Astrocyte (in vitro differentiated cells and primary cell): ENCODE results near the gene STOX1. TPM values are rescaled to one million over a fixed set of nuclear protein-coding genes. Genes with fewer than 3 reads are reported as not detected.

ENCODE experiments used
- DNase-seq: peaks from one replicate; pipeline ENCODE4 v3.0.0-alpha.2; 2010; ENCODE audit warnings: low read depth
- FAIRE-seq: peaks from 2 replicates; lab custom pipeline; 2011; peaks lifted over from hg19 to GRCh38; lab: Jason Lieb, UNC
- H2AFZ ChIP-seq: 2 replicates; pipeline ENCODE4 v1.6.0; 2012; ENCODE audit warnings: low read depth, low read length, inconsistent platforms
- H3K27ac ChIP-seq: 2 replicates; pipeline ENCODE4 v1.5.1; 2011; ENCODE audit warnings: low read depth, low read length, inconsistent platforms
- H3K27me3 ChIP-seq: 2 replicates; pipeline ENCODE4 v1.6.0; 2011; ENCODE audit warnings: low read length, inconsistent platforms; ENCODE audit not compliant: insufficient read depth
- H3K36me3 ChIP-seq: 2 replicates; pipeline ENCODE4 v1.5.1; 2011; ENCODE audit warnings: low read length, inconsistent platforms; ENCODE audit not compliant: insufficient read depth
- H3K4me1 ChIP-seq: 2 replicates; pipeline ENCODE4 v1.5.1; 2011; ENCODE audit warnings: low read length, inconsistent platforms; ENCODE audit not compliant: insufficient read depth
- H3K4me2 ChIP-seq: 2 replicates; pipeline ENCODE4 v1.6.0; 2012; ENCODE audit warnings: low read length, inconsistent platforms
- H3K4me3 ChIP-seq: 2 replicates; pipeline ENCODE4 v1.5.1; 2011; ENCODE audit warnings: low read depth, mild to moderate bottlenecking, low read length, inconsistent platforms; ENCODE audit not compliant: insufficient read depth
- H3K79me2 ChIP-seq: 2 replicates; pipeline ENCODE4 v1.6.0; 2012; ENCODE audit warnings: mild to moderate bottlenecking, low read length, inconsistent platforms; ENCODE audit not compliant: insufficient read depth
- H3K9ac ChIP-seq: 2 replicates; pipeline ENCODE4 v1.6.0; 2012; ENCODE audit warnings: mild to moderate bottlenecking, low read length, inconsistent platforms
- H3K9me3 ChIP-seq: 2 replicates; pipeline ENCODE4 v1.5.1; 2012; ENCODE audit warnings: low read depth, mild to moderate bottlenecking, low read length, inconsistent platforms; ENCODE audit not compliant: insufficient read depth
- H4K20me1 ChIP-seq: 2 replicates; pipeline ENCODE4 v1.6.0; 2012; ENCODE audit warnings: low read length, inconsistent platforms; ENCODE audit not compliant: insufficient read depth
- H3K27ac Mint-ChIP-seq: one replicate; pipeline ENCODE4 v1.8.0; 2021; ENCODE audit warnings: mild to moderate bottlenecking, mixed read lengths; ENCODE audit not compliant: unreplicated experiment
- H3K27me3 Mint-ChIP-seq: one replicate; pipeline ENCODE4 v1.8.0; 2021; ENCODE audit warnings: low read depth, mixed read lengths; ENCODE audit not compliant: unreplicated experiment
- H3K36me3 Mint-ChIP-seq: one replicate; pipeline ENCODE4 v1.8.0; 2021; ENCODE audit warnings: low read depth, mixed read lengths; ENCODE audit not compliant: unreplicated experiment
- H3K4me1 Mint-ChIP-seq: one replicate; pipeline ENCODE4 v1.8.0; 2021; ENCODE audit warnings: low read depth, mixed read lengths; ENCODE audit not compliant: unreplicated experiment
- H3K4me3 Mint-ChIP-seq: one replicate; pipeline ENCODE4 v1.8.0; 2021; ENCODE audit warnings: mild to moderate bottlenecking, moderate library complexity, mixed read lengths; ENCODE audit not compliant: unreplicated experiment
- H3K9me3 Mint-ChIP-seq: one replicate; pipeline ENCODE4 v1.8.0; 2021; ENCODE audit warnings: mild to moderate bottlenecking, mixed read lengths; ENCODE audit not compliant: unreplicated experiment
- EZH2 ChIP-seq: IDR thresholded peaks from 2 replicates; pipeline ENCODE4 v1.6.1; 2012; ENCODE audit warnings: mild to moderate bottlenecking, low read length, inconsistent platforms; ENCODE audit not compliant: insufficient read depth
- total RNA-seq: library from RNA; stranded (reverse); gene quantifications from 2 replicates; pipeline ENCODE4 v1.2.1, GENCODE V29; 2021
- TF ChIP-seq, protein P1 (sequence below): IDR thresholded peaks from 2 replicates; pipeline ENCODE4 v1.5.1; 2011; ENCODE audit warnings: low read depth, mild to moderate bottlenecking, inconsistent platforms, low read length, moderate library complexity; ENCODE audit not compliant: insufficient read depth

STOX1 gene
- total RNA-seq, 1 donor from 2014 or later = 0.25 TPM

DNA sequence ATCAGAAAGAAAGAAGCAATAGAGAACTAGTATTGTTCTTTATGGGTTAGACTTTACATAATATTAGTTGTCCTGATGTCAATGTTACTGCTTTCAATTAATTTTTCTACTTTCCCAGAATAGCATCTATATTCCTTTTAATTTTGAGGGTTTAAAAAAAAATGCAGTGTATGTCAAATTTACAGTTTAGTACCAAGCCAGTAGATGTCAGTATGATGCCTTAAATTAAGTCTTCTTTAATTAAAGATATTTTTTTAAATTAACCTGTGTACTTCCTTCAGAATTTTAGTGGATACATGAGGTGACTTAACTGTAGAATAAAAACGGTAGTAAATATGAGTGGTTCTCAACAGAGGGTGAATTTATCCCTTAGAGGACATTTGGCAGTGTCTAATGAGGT is 35.2 kb upstream of the STOX1 start:
- no peaks in the 10 kb centered on the region for H3K36me3 Mint-ChIP-seq
- H3K27me3 ChIP-seq = no peaks in the 10 kb centered on the region
- no peak overlapping the region for H3K27ac ChIP-seq
- peaks cover 37% of the 10 kb centered on the region for H3K36me3 ChIP-seq
- H4K20me1 ChIP-seq = peaks cover 12% of the 10 kb centered on the region
- DNase-seq (no peak), FAIRE-seq (no peak)
- H3K4me3 ChIP-seq = no peak overlapping the region
- H3K4me2 ChIP-seq = no peak overlapping the region
- no peaks in the 10 kb centered on the region for H3K4me1 Mint-ChIP-seq
- no peaks in the 10 kb centered on the region for H3K9me3 ChIP-seq
- TF ChIP-seq, protein P1, sequence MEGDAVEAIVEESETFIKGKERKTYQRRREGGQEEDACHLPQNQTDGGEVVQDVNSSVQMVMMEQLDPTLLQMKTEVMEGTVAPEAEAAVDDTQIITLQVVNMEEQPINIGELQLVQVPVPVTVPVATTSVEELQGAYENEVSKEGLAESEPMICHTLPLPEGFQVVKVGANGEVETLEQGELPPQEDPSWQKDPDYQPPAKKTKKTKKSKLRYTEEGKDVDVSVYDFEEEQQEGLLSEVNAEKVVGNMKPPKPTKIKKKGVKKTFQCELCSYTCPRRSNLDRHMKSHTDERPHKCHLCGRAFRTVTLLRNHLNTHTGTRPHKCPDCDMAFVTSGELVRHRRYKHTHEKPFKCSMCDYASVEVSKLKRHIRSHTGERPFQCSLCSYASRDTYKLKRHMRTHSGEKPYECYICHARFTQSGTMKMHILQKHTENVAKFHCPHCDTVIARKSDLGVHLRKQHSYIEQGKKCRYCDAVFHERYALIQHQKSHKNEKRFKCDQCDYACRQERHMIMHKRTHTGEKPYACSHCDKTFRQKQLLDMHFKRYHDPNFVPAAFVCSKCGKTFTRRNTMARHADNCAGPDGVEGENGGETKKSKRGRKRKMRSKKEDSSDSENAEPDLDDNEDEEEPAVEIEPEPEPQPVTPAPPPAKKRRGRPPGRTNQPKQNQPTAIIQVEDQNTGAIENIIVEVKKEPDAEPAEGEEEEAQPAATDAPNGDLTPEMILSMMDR = peak; percentile 10
- TF ChIP-seq EZH2 = no peak
- H3K27ac Mint-ChIP-seq = no peak overlapping the region
- H2AFZ ChIP-seq = no peak overlapping the region
- H3K9me3 Mint-ChIP-seq = no peaks in the 10 kb centered on the region
- no peaks in the 10 kb centered on the region for H3K4me1 ChIP-seq
- H3K79me2 ChIP-seq = no peaks in the 10 kb centered on the region
- no peak overlapping the region for H3K4me3 Mint-ChIP-seq
- no peak overlapping the region for H3K9ac ChIP-seq
- no peaks in the 10 kb centered on the region for H3K27me3 Mint-ChIP-seq

DNA sequence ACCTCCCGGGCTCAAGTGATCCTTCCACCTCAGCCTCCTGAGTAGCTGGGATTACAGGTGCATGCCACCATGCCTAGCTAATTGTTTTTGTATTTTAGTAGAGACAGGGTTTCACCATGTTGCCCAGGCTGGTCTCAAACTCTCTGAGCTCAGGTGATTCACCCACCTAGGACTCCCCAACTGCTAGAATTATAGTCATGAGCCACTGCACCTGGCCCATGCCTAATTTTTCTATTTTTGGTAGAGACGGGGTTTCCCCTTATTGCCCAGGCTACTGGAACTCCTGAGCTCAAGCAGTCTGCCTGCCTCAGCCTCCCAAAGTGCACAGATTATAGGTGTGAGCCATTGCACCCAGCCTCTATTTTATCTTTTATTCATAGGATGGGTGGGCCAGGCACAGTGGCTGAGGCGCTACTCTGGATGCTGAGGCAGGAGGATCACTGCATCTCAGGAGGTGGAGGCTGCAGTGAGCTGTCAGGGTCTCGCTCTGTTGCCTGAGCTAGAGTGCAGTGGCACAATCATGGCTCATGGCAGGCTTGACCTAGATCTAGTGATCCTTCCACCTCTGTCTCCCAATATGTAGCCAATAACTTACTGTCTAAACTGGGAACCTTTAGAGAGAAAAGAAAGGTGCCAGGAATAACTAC is 31.3 kb upstream of the STOX1 start:
- no peak overlapping the region for H3K4me3 Mint-ChIP-seq
- H3K9ac ChIP-seq = no peak overlapping the region
- H3K27me3 ChIP-seq = no peaks in the 10 kb centered on the region
- no peaks in the 10 kb centered on the region for H3K4me1 Mint-ChIP-seq
- peaks cover 4% of the 10 kb centered on the region for H3K36me3 Mint-ChIP-seq
- H3K9me3 Mint-ChIP-seq = no peaks in the 10 kb centered on the region
- no peaks in the 10 kb centered on the region for H3K4me1 ChIP-seq
- H3K79me2 ChIP-seq = no peaks in the 10 kb centered on the region
- no peak overlapping the region for H3K4me3 ChIP-seq
- no peak overlapping the region for H3K27ac ChIP-seq
- H4K20me1 ChIP-seq = peaks cover 20% of the 10 kb centered on the region
- no peaks in the 10 kb centered on the region for H3K9me3 ChIP-seq
- no peak overlapping the region for H3K4me2 ChIP-seq
- no peaks in the 10 kb centered on the region for H3K27me3 Mint-ChIP-seq
- peaks cover 14% of the 10 kb centered on the region for H3K36me3 ChIP-seq
- TF ChIP-seq, protein P1 = no peak
- no peak for TF ChIP-seq EZH2
- H3K27ac Mint-ChIP-seq = no peak overlapping the region
- DNase-seq = no peak
- H2AFZ ChIP-seq = no peak overlapping the region
- no peak for FAIRE-seq

DNA sequence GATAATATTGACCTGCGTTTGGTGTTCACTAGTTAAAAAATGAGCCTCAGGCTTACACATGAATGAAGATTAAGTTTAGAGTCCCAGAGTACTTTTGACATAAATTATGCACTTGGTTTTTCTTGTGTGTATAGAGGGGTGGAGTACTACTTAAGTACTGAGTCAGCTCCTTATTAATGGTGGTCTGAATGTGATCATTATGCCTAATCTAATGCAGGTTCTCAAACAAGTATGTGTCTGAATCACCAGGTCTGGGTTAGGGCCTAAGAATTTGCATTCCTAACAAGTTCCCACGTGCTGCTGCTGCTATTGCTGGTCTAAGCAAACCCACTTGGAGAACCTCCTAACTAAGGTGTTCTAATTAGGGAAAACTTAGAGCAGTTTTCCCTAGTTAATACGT is 30.7 kb upstream of the STOX1 start:
- FAIRE-seq (no peak), DNase-seq (peak; percentile 84)
- no peaks in the 10 kb centered on the region for H3K9me3 ChIP-seq
- no peaks in the 10 kb centered on the region for H3K27me3 ChIP-seq
- H3K4me1 Mint-ChIP-seq = no peaks in the 10 kb centered on the region
- peaks cover 4% of the 10 kb centered on the region for H3K36me3 Mint-ChIP-seq
- no peak overlapping the region for H3K27ac ChIP-seq
- H3K36me3 ChIP-seq = peaks cover 10% of the 10 kb centered on the region
- H4K20me1 ChIP-seq = peaks cover 20% of the 10 kb centered on the region
- H3K4me1 ChIP-seq = no peaks in the 10 kb centered on the region
- no peaks in the 10 kb centered on the region for H3K27me3 Mint-ChIP-seq
- H3K4me2 ChIP-seq = no peak overlapping the region
- TF ChIP-seq, protein P1 = no peak
- TF ChIP-seq EZH2 = no peak
- H3K4me3 ChIP-seq = no peak overlapping the region
- no peaks in the 10 kb centered on the region for H3K79me2 ChIP-seq
- H3K27ac Mint-ChIP-seq = no peak overlapping the region
- H3K9ac ChIP-seq = no peak overlapping the region
- no peak overlapping the region for H3K4me3 Mint-ChIP-seq
- H3K9me3 Mint-ChIP-seq = no peaks in the 10 kb centered on the region
- no peak overlapping the region for H2AFZ ChIP-seq
